HG02759 (cell line): ENCODE data around the gene TMEM132A.
"Not testable (repeated sequence)": the region's sequence is repeated elsewhere in the genome, so short reads cannot be mapped to it uniquely, and the experiment has no call there.

Experiments
- ATAC-seq: cut with Tn5 transposase; IDR thresholded peaks from one replicate; pipeline ENCODE4 v1.9.1; 2021; ENCODE audit warnings: mild to moderate bottlenecking, moderate library complexity; ENCODE audit not compliant: unreplicated experiment

Gene TMEM132A

DNA sequence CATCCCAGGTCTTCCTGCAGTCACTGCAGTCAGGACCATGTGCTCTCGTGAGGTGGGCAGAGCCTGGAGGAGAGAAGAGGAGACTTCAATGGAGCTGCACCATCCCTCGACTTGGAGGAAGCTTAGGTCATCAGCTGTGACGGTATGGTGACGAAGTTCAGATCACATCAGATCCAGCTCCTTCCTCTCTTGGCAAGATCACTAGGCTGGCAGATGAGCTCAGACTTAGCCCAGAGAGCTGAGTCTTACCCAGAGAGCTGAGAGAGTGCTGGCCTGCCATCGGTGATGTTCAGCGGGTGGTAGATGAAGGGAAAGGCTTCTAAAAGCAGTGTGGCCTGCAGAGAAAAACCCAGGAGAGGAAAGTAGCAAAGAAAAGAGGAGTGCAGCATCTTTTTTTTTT is 29.5 kb downstream of the TMEM132A start:
- no peak for ATAC-seq

DNA sequence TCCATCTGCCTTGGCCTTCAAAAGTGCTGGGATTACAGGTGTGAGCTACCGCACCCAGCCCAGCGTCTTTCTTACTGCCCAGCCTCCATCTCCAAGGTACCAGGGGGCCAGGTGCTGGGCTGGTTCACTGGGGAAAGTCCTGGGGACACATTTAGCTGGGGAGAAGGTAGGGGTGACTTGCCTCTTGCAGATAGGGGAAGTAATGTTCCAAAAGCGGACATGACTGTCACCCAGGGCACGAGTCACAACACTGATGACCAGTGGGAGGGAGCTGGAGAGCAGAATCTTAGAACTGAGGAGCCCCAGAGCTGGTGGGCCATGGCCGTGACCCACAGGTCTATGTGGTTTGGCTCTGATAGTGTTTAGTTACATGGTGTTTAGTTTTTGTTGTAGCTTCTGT is 30.2 kb downstream of the TMEM132A start:
- no peak for ATAC-seq

DNA sequence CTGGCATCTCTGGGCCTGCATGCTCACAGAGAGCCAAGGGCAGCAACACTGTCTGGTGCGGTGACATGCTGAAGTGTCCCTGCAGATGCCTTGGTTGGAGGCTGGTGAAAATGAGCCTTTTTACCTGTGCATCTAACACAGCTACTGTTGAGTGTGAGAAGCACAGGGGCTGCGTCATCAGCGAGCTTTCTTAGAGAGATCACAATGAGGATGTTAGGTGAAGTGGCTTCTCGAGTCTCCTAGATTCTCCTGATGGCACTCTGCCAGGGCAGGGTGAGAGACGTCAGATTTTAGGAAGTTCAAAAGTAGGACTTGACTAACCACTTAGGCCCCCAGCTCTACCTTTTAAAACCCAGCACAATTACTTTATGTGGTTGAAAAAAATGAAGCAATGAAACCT is 31.3 kb downstream of the TMEM132A start:
- no peak for ATAC-seq

DNA sequence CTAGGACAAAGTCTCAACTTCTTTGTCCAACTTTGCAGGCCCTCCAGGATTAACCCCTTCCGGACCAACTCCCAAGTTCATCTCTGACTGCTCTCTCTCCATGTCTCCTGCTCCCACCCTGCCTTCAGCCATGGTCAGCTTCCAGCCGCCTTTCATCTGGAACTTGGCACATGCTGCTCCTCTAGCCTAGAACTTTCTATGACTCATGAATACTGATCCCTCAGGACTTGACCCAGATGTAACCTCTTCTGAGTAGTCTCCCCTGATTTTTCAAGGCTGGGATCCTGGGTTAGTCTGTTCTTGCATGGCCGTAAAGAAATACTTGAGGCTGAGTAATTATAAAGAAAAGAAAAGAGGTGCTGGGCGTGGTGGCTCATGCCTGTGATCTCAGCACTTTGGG is 32.9 kb downstream of the TMEM132A start:
- no peak for ATAC-seq

DNA sequence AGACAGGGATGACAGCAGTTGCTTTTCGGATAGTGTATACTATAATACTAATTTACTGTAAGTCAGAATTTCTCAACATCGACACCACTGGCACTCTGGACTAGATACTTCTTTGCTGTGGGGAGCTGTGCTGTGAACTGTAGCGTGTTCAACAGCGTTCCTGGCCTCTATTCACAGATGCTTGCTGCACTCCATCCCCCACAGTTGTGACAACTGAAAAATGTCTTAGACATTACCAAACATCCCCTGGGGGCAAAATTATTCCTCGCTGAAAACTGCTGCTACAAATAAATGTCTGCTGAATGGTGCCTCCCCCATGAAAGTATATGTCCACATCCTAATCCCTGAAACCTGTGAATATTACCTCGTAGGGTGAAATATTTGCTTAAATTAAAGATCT is 35.2 kb downstream of the TMEM132A start:
- ATAC-seq, result no peak

DNA sequence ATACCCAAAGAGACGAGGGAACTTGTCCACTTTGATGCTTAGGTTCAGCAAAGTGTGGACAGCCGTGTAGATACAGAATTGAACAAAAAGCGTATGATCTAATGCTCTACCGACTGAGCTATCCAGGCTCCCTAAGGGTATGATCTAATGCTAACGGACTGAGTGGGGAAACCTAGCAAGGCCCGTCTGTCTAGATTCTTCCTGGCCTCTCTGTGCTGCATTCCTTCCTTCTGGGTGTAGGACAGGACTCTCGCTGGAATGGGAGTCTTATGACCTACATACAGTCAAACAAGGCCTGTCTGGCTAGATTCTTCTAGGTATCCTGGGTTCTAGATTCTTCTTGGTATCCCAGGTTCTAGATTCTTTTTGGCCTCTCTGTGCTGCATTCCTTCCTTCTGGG is 36.1 kb downstream of the TMEM132A start:
- no peak for ATAC-seq

DNA sequence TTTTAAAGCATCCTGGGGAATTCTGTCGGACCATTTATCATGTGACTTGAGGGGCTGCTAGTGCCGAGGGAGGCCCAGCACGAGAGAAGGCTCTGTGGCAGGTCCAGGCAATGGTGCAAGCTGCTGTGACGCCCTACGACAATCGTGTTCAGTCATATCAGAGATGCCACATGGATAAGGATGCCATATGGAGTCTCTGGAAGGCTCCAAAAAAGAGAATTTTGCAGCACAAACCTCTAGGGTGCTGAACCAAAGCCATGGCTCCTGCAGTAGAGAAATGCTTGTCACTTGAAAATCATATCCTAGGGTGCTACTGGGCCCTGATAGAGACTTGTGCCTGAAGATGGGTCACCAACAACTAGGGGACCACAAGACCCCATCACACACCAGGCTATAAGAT is 40.5 kb downstream of the TMEM132A start:
- no peak for ATAC-seq

DNA sequence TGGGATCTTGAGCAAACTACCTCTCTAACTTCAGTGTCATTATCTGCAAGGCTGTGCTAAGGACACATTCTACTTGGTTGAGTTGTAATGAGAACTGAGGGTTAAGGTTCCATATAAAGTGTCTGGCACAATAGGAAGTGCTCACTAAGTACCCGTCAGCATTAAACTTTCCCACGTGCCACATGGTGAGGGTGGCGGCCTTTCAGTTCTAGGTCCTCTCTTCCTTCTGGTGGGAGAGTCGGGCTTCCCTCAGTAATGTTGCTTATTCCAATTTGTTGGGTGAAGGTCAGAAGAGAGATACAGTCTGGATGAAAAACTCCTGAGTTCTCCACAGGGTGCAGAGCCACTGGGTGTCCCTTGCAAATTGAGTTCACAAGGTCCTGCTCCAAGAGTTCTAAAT is 42.6 kb downstream of the TMEM132A start:
- no peak for ATAC-seq

DNA sequence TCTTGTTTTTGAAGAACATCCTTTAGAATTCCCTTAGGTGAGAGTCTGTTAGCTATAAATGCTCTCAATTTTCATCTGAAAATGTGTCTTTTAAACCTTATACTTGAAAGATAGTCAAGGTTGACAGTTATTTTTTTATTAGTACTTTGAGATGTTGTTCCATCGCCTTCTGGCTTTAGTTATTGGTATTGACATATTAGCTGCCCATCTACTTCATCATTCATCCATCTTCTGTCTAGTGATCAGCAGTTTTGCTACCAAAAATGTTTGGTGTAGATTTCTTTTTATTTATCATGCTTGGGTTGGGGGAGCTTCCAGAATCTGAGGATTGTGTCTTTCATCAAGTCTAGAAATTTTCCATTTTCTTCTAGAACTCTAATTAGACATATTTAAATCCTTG is 44.0 kb downstream of the TMEM132A start:
- no peak for ATAC-seq

DNA sequence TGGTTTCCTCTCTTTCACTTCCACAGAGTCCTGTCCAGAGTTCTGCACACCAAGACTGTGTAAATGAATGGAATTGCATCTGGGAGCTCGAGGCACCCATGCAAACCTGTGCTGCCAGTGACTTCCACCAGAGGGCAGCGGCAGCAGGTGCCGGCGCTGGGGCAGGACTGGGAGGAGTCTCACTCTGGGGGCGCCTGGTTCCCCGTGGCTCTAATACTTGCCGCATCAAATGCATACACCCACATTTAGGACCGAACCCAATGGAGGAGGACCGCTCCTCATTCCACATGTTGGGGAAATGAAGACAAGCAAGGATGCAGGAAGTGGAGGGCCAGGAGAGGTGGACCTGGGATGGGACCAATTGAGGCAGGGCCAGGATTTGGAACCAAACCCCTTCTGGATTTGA is 46.1 kb downstream of the TMEM132A start:
- no peak for ATAC-seq

DNA sequence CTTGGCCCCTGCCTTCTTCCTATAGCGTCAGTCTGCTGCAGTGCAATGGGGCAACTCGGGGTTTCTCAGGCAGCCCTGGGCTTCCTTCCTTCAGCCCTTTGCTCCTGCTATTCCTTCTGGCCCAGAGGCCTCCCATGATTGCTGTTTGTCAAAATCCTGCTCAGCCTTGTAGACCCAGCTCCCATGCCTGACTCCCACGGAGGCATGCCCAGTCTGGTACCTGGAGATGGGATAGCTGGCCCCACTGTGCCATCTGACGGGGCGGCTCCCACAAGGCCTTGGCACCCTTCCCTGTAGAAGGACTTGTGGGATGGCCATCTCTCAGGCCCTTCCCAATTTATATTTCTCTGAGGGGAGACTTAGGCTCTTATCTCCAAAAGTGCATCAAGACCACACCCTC is 46.6 kb downstream of the TMEM132A start:
- ATAC-seq, result no peak

DNA sequence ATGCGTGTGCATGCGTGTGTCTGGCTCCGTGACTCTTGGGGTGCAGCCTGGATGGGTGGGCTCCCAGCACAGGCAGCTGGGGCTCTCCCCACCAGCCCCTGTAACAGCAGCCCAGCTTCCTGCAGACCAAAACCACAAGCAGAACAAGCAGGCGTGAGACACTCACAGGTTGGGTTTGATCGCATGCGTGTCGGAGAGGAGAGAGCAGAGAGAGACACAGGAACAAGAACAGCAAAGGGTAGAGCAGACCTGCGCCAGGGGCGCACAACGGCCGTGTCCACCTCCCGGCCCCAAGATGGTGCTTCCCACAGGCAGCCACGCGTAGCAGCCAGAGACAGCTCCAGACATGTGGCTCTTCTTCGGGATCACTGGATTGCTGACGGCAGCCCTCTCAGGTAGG is 47.3 kb downstream of the TMEM132A start, which contains the start of gene CD6:
CD6 (plus strand) TSS at position 161 of the 400 bp plus-strand sequence; CDS start at position 347, 186 bp downstream.
- no peak for ATAC-seq

DNA sequence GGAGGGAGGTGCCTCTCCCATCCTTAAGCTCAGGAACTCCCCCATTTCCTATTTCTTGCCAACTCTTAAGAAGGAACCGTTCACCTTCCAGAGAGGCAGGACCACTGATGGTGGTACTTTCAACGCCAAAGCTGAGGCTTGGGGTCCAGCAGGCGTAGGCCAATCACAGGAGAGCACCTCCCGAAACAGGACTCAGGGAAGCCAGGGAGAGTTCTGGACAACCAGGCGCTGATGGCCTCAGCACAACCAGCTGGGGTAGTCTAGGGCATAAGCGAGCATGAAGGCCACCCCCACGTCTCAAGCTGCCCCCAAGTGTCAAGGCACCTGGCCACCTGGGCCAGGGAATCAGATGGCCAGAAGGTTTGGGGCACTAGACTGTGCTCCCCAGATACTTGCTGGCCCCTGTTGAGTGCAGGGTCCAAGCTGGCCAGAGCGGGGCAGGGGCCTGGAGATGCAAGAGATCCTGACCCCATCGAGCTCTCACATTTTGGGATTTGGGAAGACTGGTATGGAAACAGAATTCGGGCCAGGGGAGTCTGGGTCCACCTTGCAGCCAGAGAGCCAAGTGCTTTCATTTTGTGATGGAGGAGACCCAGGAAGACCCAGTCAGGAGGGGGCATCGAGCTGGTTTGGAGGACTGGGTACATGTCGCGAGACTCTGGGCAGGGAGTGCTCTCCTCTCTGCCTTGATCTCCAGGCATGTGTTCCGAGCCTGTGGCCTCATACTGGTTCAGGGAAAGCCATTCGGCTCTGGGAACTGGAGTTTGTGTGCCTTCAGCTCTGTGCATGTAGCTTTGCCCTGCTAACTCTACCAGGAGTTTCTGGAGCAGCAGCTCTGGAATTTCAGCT is 48.1 kb downstream of the TMEM132A start:
- ATAC-seq, result no peak

DNA sequence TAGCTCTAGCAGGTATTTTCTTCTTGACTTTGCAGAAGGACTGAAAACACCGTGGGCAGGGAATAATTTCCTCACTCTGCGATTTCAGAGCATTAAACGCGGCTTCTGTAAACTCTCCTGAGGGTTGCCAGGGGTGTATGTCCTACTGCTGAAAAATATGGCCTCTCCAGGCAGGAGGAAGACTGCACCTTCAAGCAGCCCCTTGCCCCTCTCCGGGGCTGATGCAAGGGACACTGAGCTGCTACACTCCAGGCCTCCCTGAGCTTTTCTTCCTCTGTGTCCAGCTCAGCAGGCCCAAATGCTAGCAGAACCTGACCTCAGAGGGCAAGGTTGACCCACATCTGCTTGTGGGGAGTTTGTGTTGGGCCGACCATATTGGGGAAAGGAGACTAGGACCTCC is 49.4 kb downstream of the TMEM132A start:
- no peak for ATAC-seq

DNA sequence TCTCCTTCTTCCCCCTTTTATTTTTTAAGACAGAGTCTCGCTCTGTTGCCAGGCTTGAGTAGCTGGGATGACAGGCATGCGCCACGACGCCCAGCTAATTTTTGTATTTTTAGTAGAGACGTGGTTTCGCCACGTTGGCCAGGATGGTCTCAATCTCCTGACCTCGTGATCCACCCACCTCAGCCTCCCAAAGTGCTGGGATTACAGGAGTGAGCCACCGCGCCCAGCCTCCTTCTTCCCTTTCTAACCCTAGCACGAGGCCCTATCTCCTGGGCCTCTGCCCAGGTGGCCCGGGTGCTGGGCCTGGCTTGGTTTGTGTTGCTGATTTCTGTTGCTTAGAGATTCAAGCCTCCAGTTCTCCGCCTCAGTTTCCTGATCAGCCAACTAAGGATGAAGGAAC is 50.1 kb downstream of the TMEM132A start:
- not testable (repeated sequence) for ATAC-seq

DNA sequence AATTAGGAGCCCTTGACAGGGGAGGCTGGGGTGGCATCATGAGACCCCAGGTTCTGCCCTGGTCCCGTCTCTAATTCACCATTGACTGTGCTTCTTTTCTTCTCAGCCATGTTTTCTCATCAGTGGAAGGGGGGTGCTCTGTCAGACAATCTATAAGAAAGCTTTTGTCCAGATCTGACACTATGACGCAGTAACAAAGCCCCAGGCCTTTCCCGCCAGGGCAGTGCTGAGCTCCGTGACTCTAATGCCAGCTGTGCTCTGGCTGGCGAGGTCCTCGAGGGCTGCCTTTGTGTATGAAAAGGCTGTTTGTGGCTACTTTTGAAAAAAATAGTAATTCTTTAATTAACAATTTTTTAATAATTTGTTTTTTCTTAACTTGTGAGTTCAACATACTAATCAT is 50.5 kb downstream of the TMEM132A start:
- ATAC-seq, result no peak

DNA sequence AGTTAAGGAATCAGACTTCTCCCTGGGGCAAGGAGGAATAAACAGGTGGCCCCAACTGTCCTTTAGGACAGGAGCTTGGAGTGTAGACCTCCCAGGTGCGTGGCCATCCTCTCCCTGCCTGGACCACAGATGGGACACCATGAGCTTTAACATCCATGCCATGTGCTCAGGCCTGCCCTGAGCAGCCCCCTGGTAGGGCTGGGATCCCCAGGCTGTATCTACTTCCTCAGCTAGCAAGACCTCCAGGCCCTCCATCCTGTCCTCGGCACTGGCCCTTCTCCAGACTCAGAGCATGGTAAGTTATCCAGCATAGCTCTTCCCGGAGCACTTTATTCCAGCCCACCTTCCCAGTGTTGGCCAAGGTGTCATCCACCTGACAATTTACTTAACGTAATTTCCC is 53.0 kb downstream of the TMEM132A start:
- no peak for ATAC-seq

DNA sequence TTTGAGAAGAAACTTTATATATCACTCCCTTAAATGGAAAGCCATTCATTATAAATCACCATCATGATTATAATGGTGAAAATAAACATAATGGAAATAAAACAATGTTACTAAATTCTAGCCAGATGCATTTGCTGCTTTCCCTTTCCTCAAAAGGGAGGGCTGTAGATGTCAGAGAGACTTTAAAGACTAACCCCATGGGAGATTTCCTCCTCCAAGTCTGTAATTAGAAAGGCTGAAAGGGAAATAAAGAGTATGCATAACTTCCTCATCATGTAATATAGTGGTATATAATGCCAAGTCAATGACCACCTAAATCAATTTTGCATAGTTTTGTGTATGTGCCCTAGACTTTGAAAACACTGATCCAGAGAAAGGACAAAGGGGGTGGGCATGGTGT is 53.6 kb downstream of the TMEM132A start:
- no peak for ATAC-seq

DNA sequence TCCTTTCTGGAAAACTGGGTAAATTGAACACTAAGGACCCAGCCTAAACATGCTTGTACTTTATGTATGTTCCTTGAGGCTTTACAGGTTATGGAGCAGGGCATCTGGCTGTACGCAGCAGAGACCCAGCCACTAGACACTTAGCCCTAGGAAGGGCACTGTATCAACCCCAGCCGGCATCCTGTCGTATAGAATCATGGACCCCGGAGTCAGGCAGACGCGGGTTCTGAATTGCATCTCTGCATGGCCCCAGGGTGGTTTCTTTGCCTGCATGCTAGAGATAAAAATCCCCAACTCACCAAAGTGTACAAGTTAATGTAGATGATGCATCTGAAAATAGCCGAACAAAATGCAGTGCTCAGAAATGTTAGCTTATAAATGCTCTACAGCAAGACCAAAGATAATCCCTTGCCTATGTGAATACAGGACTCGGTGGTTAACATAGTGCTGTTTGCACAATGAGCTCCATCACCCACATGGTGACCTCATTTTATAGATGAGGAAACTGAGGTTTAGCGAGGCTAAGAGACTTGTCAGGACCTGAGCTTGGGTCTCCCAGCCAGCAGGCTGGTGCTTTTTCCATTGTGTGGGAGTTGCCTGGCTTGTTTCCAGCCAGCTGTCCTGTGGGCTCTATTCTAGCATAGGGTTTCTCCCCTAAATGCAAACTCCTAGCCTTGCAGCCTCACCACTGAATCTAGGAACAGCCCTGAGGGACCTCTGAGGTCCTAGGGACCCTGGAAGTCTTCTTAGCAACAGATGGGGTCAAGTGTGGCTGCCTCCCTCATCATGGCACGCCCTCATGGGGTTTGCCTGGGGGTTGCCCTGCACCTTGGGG is 54.5 kb downstream of the TMEM132A start:
- ATAC-seq, result no peak

DNA sequence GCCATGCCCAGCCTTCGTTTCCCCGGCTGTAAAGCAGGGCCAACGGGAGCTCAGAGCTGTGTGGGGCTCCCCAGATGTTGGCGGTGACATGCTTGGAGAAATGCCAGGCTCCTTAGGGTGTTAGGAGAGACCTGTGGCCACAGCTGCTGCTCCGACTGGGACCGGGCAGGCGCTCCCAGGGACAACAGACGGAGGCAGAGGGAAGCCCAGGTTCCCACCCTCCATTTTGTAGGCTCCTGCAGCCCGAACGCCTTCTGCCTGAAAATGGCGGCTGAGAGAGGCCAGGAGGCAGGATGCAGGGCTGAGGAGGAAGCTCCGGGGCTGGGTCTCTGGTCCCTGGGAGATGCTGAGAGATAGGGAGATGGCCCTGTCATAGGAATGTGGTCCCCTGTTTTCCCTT is 57.3 kb downstream of the TMEM132A start:
- ATAC-seq, result no peak

DNA sequence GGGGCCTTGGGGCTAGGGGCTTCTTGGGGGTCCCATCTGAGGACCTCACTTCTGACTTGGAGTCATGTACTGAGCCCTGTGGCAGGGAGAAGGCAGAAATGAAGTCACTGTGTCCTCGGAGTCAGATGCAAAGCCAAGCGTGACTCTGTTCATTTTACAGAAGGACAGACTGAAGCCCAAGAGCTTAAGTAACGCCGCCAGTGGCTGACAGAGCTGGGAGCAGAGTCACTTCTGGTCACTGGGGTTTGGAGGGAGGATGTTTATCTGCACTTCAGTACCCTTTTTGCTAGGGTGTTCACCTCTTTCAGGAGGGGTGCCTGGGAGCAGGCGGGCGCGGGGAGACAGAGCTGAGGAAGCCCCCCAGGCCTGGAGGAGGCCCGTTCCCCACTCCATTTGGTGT is 57.9 kb downstream of the TMEM132A start:
- ATAC-seq, result no peak

DNA sequence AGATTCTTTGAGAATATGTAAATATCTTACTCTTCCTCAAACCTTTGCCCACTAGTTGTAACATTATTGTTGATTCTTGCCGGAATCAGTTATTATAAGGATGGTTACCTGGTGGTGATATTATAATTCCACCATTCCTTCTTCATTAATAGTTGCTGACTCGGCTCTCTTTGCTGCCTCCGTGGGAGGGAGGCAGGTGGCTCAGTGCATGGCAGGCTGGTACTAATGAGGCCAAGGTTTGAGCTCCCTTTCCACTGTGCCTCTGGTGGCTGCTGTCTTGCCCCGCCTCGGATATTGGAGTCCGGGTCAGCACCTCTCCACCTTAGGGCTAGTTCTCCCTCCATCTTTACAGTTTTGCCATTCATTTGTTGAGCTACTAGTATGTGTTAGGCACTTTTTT is 59.9 kb downstream of the TMEM132A start:
- ATAC-seq, result no peak
